GM18909 (cell line): ENCODE measurements around the gene RDH13.
"Not testable (repeated sequence)": the region's sequence is repeated elsewhere in the genome, so short reads cannot be mapped to it uniquely, and the experiment has no call there.

Experiments used
- ATAC-seq: cut with Tn5 transposase; IDR thresholded peaks from one replicate; pipeline ENCODE4 v1.9.1; 2021; ENCODE audit warnings: mild to moderate bottlenecking; ENCODE audit not compliant: unreplicated experiment, poor library complexity

RDH13 gene

GRCh38 chr19:55050749-55051532 is 12.0 kb downstream of the RDH13 start:
- ATAC-seq, result no peak

GRCh38 chr19:55048446-55048845 is 14.5 kb downstream of the RDH13 start:
- ATAC-seq, result no peak

- ATAC-seq, result no peak
These were observed 15.0 kb downstream of the RDH13 start for GRCh38 chr19:55047951-55048350.

- ATAC-seq, result no peak
These were observed 15.8 kb downstream of the RDH13 start for GRCh38 chr19:55046975-55047622.

- ATAC-seq, result no peak
These were observed 17.9 kb downstream of the RDH13 start for GRCh38 chr19:55044771-55045716.

- no peak for ATAC-seq
These were observed 18.7 kb downstream of the RDH13 start for GRCh38 chr19:55044286-55044685.

GRCh38 chr19:55042688-55043087 is 20.3 kb downstream of the RDH13 start:
- ATAC-seq, result no peak

- ATAC-seq, result no peak
These were observed 20.6 kb downstream of the RDH13 start for GRCh38 chr19:55042344-55042678.

GRCh38 chr19:55041627-55042343 is 21.2 kb downstream of the RDH13 start:
- no peak for ATAC-seq

GRCh38 chr19:55041244-55041626 is 21.7 kb downstream of the RDH13 start:
- ATAC-seq, result no peak

GRCh38 chr19:55040654-55041053 is 22.3 kb downstream of the RDH13 start:
- not testable (repeated sequence) for ATAC-seq

GRCh38 chr19:55037603-55038002 is 25.3 kb downstream of the RDH13 start:
- not testable (repeated sequence) for ATAC-seq

GRCh38 chr19:55036058-55036457 is 26.9 kb downstream of the RDH13 start:
- no peak for ATAC-seq

GRCh38 chr19:55034751-55035150 is 28.2 kb downstream of the RDH13 start:
- no peak for ATAC-seq

GRCh38 chr19:55032976-55033643 is 29.8 kb downstream of the RDH13 start:
- not testable (repeated sequence) for ATAC-seq

- ATAC-seq, result no peak
These were observed 30.7 kb downstream of the RDH13 start for GRCh38 chr19:55032170-55032800.

GRCh38 chr19:55031178-55031577 is 31.8 kb downstream of the RDH13 start:
- ATAC-seq, result no peak

- ATAC-seq, result no peak
These were observed 34.2 kb downstream of the RDH13 start for GRCh38 chr19:55028757-55029156.
